ENCODE results near the gene AMOTL2.

DNA sequence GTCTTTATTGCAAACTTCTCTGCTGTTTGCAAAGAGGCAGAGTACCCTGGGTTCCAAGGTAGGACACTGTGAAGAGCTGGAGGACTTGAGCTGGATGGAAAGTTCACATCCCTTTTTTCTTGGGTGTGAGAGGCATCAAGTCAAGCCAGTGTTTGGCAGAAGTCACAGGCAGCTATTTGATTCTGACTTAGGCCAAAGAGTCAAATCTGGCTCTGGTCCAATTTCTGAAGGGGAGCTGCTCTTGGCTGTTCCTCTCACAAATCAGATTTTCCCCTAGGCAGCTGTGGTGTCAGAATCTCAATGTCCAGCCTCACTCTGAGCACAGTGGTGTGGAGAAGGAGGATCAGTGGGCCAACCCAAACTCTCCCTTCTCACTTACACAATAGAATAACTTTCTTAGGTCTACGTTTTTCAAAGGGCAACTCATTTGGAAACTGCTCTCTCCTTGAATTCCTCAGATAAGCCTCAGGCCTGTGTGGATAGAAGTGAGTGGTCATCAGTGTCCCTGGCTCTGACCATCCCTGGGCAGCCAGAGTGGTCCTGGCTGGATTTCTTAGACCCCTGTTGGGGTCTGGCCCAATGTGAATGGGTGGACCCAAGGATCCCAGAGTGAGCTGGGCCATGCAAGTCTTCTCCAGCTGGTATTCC, 18.2 kb upstream of the AMOTL2 start:
- TF ChIP-seq CTCF (optimal IDR thresholded peaks at IDR 0.05 in 1 of 3, IDR thresholded peaks at IDR 0.05 in 1 of 3, conservative IDR thresholded peaks at IDR 0.05 in 1 of 3; ENCODE audit: extremely low read depth in 1 of 3, insufficient read depth in 2 of 3, low read length in 3 of 3) (no peak), EZH2 (IDR thresholded peaks at IDR 0.05; ENCODE audit: low read length) (no peak)

Data from keratinocyte (primary cell).